HEK293 (cell line): Measurements from ENCODE around the gene GOLGA8B.

Experiments used
- CTCF ChIA-PET: fragments of 350-600 bp; formaldehyde crosslinking; extraction: SDS; loops from one replicate; lab custom pipeline; 2021; ENCODE audit warnings: antibody characterized with exemption; lab: Yijun Ruan, JAX
- POLR2A ChIA-PET: fragments of 300-600 bp; formaldehyde crosslinking; extraction: SDS; loops from one replicate; lab custom pipeline; 2020; ENCODE audit warnings: antibody characterized with exemption, inconsistent platforms; lab: Yijun Ruan, JAX
- H3K27ac ChIP-seq: fragments of 200-500 bp; sonication (Bioruptor generic); 2 replicates; pipeline ENCODE4 v1.5.1; 2014; ENCODE audit warnings: low read depth, low read length, control low read depth, inconsistent platforms; ENCODE audit errors: extremely low read depth
- H3K36me3 ChIP-seq, 2 experiments: fragments of 200-500 bp in 1 of 2; sonication (Bioruptor generic) in 1 of 2; 1 replicate in 1 of 2; 2 replicates in 1 of 2; pipeline ENCODE4 v1.5.1; 2014 to 2017; ENCODE audit warnings: inconsistent platforms in 2 of 2, low read length in 2 of 2; ENCODE audit not compliant: control insufficient read depth in 2 of 2, insufficient read depth in 1 of 2
- H3K4me1 ChIP-seq: fragments of 200-500 bp; sonication (Bioruptor generic); 2 replicates; pipeline ENCODE4 v1.5.1; 2014; ENCODE audit warnings: mild to moderate bottlenecking, low read length, inconsistent platforms; ENCODE audit not compliant: control insufficient read depth, insufficient read depth
- H3K4me3 ChIP-seq: 2 replicates; pipeline ENCODE4 v1.5.1; 2011; ENCODE audit warnings: low read depth, mild to moderate bottlenecking, control low read depth, low read length, moderate library complexity
- H3K9me3 ChIP-seq: fragments of 200-500 bp; sonication (Bioruptor generic); 2 replicates; pipeline ENCODE4 v1.5.1; 2014; ENCODE audit warnings: low read depth, low read length, inconsistent platforms; ENCODE audit not compliant: control insufficient read depth, insufficient read depth
- ATF2 ChIP-seq: fragments of 450-650 bp; formaldehyde crosslinking; IDR thresholded peaks from 2 replicates; pipeline ENCODE4 v1.5.1; 2016; ENCODE audit warnings: missing biosample characterization, missing genetic modification characterization, low read depth
- EGR2 ChIP-seq: fragments of 450-650 bp; formaldehyde crosslinking; IDR thresholded peaks from 2 replicates; pipeline ENCODE4 v1.5.1; 2016; ENCODE audit warnings: low read depth, missing biosample characterization, missing genetic modification characterization
- KLF10 ChIP-seq: fragments of 450-650 bp; IDR thresholded peaks from 2 replicates; pipeline ENCODE4 v1.5.1; 2018; ENCODE audit warnings: missing biosample characterization, mild to moderate bottlenecking, missing genetic modification characterization
- KLF8 ChIP-seq: fragments of 450-650 bp; formaldehyde crosslinking; IDR thresholded peaks from 2 replicates; pipeline ENCODE4 v1.5.1; 2016; ENCODE audit warnings: missing biosample characterization, missing genetic modification characterization
- MEIS1 ChIP-seq: sonication (generic); formaldehyde crosslinking; IDR thresholded peaks from 2 replicates; pipeline ENCODE4 v1.8.1; 2022; ENCODE audit warnings: missing genetic modification reagents, mild to moderate bottlenecking, borderline replicate concordance
- PRDM1 ChIP-seq: fragments of 450-650 bp; formaldehyde crosslinking; IDR thresholded peaks from 2 replicates; pipeline ENCODE4; 2016; ENCODE audit warnings: missing biosample characterization, missing genetic modification characterization
- ZBTB17 ChIP-seq: fragments of 450-650 bp; formaldehyde crosslinking; IDR thresholded peaks from 2 replicates; pipeline ENCODE4 v1.5.1; 2016; ENCODE audit warnings: missing biosample characterization, missing genetic modification characterization
- ZNF138 ChIP-seq: fragments of 450-650 bp; formaldehyde crosslinking; IDR thresholded peaks from 2 replicates; pipeline ENCODE4 v1.5.1; 2016; ENCODE audit warnings: missing biosample characterization, missing genetic modification characterization, borderline replicate concordance
- ZNF266 ChIP-seq: fragments of 450-650 bp; formaldehyde crosslinking; IDR thresholded peaks from 2 replicates; pipeline ENCODE4 v1.5.1; 2016; ENCODE audit warnings: missing biosample characterization, missing genetic modification characterization, low read depth
- ZNF311 ChIP-seq: fragments of 450-650 bp; formaldehyde crosslinking; IDR thresholded peaks from 2 replicates; pipeline ENCODE4 v1.5.1; 2017; ENCODE audit warnings: missing biosample characterization, missing genetic modification characterization, borderline replicate concordance
- ZNF324 ChIP-seq: fragments of 450-650 bp; formaldehyde crosslinking; IDR thresholded peaks from 2 replicates; pipeline ENCODE4 v1.5.1; 2016; ENCODE audit warnings: missing biosample characterization, missing genetic modification characterization
- ZNF341 ChIP-seq: fragments of 450-650 bp; formaldehyde crosslinking; IDR thresholded peaks from 2 replicates; pipeline ENCODE4; 2016; ENCODE audit warnings: low read depth, missing biosample characterization, missing genetic modification characterization
- ZNF561 ChIP-seq: fragments of 450-650 bp; IDR thresholded peaks from 2 replicates; pipeline ENCODE4 v1.5.1; 2018; ENCODE audit warnings: missing biosample characterization, missing genetic modification characterization, borderline replicate concordance
- ZNF610 ChIP-seq: fragments of 450-650 bp; formaldehyde crosslinking; IDR thresholded peaks from 2 replicates; pipeline ENCODE4 v1.5.1; 2016; ENCODE audit warnings: missing biosample characterization, missing genetic modification characterization, borderline replicate concordance
- ZNF629 ChIP-seq: fragments of 450-650 bp; formaldehyde crosslinking; IDR thresholded peaks from 2 replicates; pipeline ENCODE4 v1.5.1; 2017; ENCODE audit warnings: missing biosample characterization, missing genetic modification characterization
- ZNF768 ChIP-seq: fragments of 450-650 bp; formaldehyde crosslinking; IDR thresholded peaks from 2 replicates; pipeline ENCODE4 v1.5.1; 2018; ENCODE audit warnings: missing biosample characterization, mild to moderate bottlenecking, missing genetic modification characterization
- ZNF791 ChIP-seq: fragments of 450-650 bp; formaldehyde crosslinking; IDR thresholded peaks from 2 replicates; pipeline ENCODE4 v1.5.1; 2016; ENCODE audit warnings: missing biosample characterization, missing genetic modification characterization
- TF ChIP-seq, protein P1 (sequence below): fragments of 450-650 bp; formaldehyde crosslinking; IDR thresholded peaks from 2 replicates; pipeline ENCODE4 v1.5.1; 2016; ENCODE audit warnings: missing biosample characterization, missing genetic modification characterization
- TF ChIP-seq, protein P2 (sequence below): sonication (generic); formaldehyde crosslinking; IDR thresholded peaks from 2 replicates; pipeline ENCODE4 v1.8.1; 2022; ENCODE audit warnings: mild to moderate bottlenecking, moderate library complexity, missing genetic modification reagents
- TF ChIP-seq, protein P3 (sequence below): fragments of 450-650 bp; formaldehyde crosslinking; conservative IDR thresholded peaks from 2 replicates; pipeline ENCODE4 v1.5.1; 2016; ENCODE audit warnings: low read depth, missing biosample characterization, missing genetic modification characterization

Gene GOLGA8B

GRCh38 chr15:34594361-34594760 lies 10.9 kb upstream of the GOLGA8B start:
- POLR2A ChIA-PET, result no interaction called here
- no peak overlapping the region for H3K27ac ChIP-seq
- H3K4me1 ChIP-seq, result no peaks in the 10 kb centered on the region
- TF ChIP-seq ZNF138 (no peak), ZNF768 (tag by site-specific recombination) (no peak), ZNF341 (no peak), ZNF311 (tag by site-specific recombination) (no peak), KLF10 (tag by site-specific recombination) (no peak), EGR2 (tag by site-specific recombination) (no peak), ZNF266 (tag by site-specific recombination) (no peak)
- TF ChIP-seq, protein P1, sequence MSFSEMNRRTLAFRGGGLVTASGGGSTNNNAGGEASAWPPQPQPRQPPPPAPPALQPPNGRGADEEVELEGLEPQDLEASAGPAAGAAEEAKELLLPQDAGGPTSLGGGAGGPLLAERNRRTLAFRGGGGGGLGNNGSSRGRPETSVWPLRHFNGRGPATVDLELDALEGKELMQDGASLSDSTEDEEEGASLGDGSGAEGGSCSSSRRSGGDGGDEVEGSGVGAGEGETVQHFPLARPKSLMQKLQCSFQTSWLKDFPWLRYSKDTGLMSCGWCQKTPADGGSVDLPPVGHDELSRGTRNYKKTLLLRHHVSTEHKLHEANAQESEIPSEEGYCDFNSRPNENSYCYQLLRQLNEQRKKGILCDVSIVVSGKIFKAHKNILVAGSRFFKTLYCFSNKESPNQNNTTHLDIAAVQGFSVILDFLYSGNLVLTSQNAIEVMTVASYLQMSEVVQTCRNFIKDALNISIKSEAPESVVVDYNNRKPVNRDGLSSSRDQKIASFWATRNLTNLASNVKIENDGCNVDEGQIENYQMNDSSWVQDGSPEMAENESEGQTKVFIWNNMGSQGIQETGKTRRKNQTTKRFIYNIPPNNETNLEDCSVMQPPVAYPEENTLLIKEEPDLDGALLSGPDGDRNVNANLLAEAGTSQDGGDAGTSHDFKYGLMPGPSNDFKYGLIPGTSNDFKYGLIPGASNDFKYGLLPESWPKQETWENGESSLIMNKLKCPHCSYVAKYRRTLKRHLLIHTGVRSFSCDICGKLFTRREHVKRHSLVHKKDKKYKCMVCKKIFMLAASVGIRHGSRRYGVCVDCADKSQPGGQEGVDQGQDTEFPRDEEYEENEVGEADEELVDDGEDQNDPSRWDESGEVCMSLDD, result no peak
- TF ChIP-seq, protein P2, sequence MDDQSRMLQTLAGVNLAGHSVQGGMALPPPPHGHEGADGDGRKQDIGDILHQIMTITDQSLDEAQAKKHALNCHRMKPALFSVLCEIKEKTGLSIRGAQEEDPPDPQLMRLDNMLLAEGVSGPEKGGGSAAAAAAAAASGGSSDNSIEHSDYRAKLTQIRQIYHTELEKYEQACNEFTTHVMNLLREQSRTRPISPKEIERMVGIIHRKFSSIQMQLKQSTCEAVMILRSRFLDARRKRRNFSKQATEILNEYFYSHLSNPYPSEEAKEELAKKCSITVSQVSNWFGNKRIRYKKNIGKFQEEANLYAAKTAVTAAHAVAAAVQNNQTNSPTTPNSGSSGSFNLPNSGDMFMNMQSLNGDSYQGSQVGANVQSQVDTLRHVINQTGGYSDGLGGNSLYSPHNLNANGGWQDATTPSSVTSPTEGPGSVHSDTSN (CRISPR knock-in tag), result no peak
- TF ChIP-seq, protein P3, sequence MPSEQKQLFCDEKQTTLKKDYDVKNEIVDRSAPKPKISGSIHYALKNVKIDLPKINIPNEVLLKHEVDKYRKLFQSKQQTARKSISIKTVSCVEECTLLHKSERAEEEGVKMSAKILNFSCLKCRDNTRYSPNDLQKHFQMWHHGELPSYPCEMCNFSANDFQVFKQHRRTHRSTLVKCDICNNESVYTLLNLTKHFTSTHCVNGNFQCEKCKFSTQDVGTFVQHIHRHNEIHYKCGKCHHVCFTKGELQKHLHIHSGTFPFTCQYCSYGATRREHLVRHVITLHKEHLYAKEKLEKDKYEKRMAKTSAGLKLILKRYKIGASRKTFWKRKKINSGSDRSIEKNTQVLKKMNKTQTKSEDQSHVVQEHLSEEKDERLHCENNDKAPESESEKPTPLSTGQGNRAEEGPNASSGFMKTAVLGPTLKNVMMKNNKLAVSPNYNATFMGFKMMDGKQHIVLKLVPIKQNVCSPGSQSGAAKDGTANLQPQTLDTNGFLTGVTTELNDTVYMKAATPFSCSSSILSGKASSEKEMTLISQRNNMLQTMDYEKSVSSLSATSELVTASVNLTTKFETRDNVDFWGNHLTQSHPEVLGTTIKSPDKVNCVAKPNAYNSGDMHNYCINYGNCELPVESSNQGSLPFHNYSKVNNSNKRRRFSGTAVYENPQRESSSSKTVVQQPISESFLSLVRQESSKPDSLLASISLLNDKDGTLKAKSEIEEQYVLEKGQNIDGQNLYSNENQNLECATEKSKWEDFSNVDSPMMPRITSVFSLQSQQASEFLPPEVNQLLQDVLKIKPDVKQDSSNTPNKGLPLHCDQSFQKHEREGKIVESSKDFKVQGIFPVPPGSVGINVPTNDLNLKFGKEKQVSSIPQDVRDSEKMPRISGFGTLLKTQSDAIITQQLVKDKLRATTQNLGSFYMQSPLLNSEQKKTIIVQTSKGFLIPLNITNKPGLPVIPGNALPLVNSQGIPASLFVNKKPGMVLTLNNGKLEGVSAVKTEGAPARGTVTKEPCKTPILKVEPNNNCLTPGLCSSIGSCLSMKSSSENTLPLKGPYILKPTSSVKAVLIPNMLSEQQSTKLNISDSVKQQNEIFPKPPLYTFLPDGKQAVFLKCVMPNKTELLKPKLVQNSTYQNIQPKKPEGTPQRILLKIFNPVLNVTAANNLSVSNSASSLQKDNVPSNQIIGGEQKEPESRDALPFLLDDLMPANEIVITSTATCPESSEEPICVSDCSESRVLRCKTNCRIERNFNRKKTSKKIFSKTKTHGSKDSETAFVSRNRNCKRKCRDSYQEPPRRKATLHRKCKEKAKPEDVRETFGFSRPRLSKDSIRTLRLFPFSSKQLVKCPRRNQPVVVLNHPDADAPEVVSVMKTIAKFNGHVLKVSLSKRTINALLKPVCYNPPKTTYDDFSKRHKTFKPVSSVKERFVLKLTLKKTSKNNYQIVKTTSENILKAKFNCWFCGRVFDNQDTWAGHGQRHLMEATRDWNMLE, result no peak
- no peaks in the 10 kb centered on the region for H3K9me3 ChIP-seq
- CTCF ChIA-PET, result interaction anchor here (0.6 kb wide), 1 partner anchor 379 kb away, joined by 3 read pairs; no protein-coding TSS in a partner anchor
- H3K4me3 ChIP-seq, result no peak overlapping the region
- H3K36me3 ChIP-seq, result no peaks in the 10 kb centered on the region

DNA sequence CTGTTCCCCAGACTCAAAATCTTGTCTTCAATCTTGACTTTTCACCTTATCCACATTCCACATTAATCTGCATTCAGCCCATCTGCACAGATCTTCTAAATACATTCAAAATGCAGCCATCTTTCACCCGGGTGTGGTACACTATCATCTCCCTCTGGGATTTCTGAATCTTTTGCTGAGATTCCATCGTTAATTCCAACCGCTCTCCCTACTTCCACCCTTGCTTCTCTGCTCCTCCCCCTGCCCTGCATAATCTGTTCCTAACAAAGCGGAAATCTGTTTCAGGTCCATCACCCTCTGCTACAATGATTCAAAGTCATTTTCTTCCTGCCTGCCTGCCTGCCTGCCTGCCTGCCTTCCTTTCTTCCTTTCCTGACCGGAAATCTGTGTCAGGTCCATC lies 7.9 kb upstream of the GOLGA8B start:
- no peak for TF ChIP-seq ZBTB17
- no peak for TF ChIP-seq ZNF610
- TF ChIP-seq ZNF561 (tag by site-specific recombination), result no peak
- TF ChIP-seq PRDM1 (tag by site-specific recombination), result no peak
- TF ChIP-seq ZNF629 (tag by site-specific recombination), result no peak
- TF ChIP-seq KLF8 (tag by site-specific recombination), result no peak
- no peak for TF ChIP-seq MEIS1 (CRISPR knock-in tag)
- TF ChIP-seq ZNF791 (tag by site-specific recombination), result no peak
- no peak for TF ChIP-seq ZNF324 (tag by site-specific recombination)
- TF ChIP-seq ATF2 (tag by site-specific recombination), result no peak
- TF ChIP-seq ZNF341, result no peak
- TF ChIP-seq, all 188 proteins: peak for 0
- Histone ChIP-seq H3K9me3 (no peaks in the 10 kb centered on the region), H3K4me1 (no peaks in the 10 kb centered on the region), H3K4me3 (no peak overlapping the region), H3K36me3 (no peaks in the 10 kb centered on the region), H3K27ac (no peak overlapping the region)
- ChIA-PET POLR2A (no interaction called here), CTCF (no interaction called here)
